Fibroblast of mammary gland (primary cell): ENCODE results near the gene CYFIP2.

Experiments used
- DNase-seq: peaks from one replicate; pipeline ENCODE4 v3.0.0-alpha.2; 2010; ENCODE audit warnings: low read depth
- H3K4me3 ChIP-seq: 2 replicates; pipeline ENCODE4 v1.5.1; 2011; ENCODE audit warnings: low read depth, mild to moderate bottlenecking, low read length, moderate library complexity; ENCODE audit not compliant: control insufficient read depth
- CTCF ChIP-seq: conservative IDR thresholded peaks from 2 replicates; pipeline ENCODE4 v1.5.1; 2011; ENCODE audit warnings: low read depth, low read length, inconsistent platforms; ENCODE audit not compliant: control insufficient read depth, insufficient read depth

The CYFIP2 gene

GRCh38 chr5:157258450-157258849 is 7.5 kb upstream of the CYFIP2 start:
- no peak for DNase-seq
- no peak for TF ChIP-seq CTCF
- H3K4me3 ChIP-seq = no peak overlapping the region

- no peak for TF ChIP-seq CTCF
These were observed 6.2 kb upstream of the CYFIP2 start for GRCh38 chr5:157259699-157260098.

GRCh38 chr5:157263496-157264090 is 2.3 kb upstream of the CYFIP2 start:
- DNase-seq = no peak
- H3K4me3 ChIP-seq = no peak overlapping the region
- TF ChIP-seq CTCF = no peak

More at GRCh38 chr5:157259699-157260098, 6.2 kb upstream of the CYFIP2 start:
- H3K4me3 ChIP-seq = no peak overlapping the region
- no peak for DNase-seq

GRCh38 chr5:157266286-157267007 is 524 bp downstream of the CYFIP2 start:
- peak overlapping the region; percentile 32 for H3K4me3 ChIP-seq
- no peak for DNase-seq
- no peak for TF ChIP-seq CTCF

GRCh38 chr5:157267025-157267424 is 1.1 kb downstream of the CYFIP2 start:
- no peak for TF ChIP-seq CTCF
- DNase-seq = no peak
- H3K4me3 ChIP-seq = no peak overlapping the region

GRCh38 chr5:157267761-157268480 is 2.0 kb downstream of the CYFIP2 start:
- TF ChIP-seq CTCF = no peak
- H3K4me3 ChIP-seq = no peak overlapping the region
- DNase-seq = no peak
